ENCODE measurements around the gene PARG.

PARG gene

DNA sequence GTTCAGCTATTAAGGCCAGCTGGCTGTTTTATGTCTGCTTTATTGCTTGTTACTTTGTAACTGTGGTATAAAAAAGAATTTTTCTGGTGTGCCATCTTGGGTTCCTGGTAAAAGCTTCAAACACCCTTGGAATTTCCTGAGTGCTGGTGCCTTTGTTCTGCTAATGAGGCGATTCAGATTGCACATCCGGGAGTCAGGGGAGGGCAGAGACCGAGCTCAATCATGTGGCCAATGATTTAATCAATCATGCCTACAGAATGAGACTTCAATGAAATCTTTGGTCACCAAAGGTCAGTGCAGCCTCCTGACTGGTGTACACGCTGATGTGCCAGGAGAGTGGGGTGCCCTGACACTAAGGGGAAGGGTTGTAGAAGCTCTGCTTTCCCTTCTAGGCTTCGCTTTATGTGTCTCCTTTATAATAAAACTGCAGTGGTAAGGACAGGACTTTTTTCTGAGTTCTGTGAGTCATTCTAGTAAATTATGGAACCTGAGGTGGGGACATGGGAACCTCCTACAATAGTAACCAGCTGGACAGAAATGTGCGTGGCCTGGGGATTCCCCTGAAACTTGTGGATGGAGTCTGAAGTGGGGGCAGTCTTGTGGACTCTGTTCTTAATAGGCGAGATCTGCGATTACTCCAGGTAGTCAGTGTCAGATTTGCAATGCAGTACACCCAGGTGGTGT lies 110.3 kb downstream of the PARG start:
- no peaks in the 10 kb centered on the region for H3K36me3 ChIP-seq (ENCODE audit: control insufficient read depth, insufficient read depth, low read length)
- no peaks in the 10 kb centered on the region for H3K9me3 ChIP-seq (ENCODE audit: control insufficient read depth, low read length)
- peaks cover 19% of the 10 kb centered on the region for H3K4me1 ChIP-seq (ENCODE audit: control insufficient read depth, insufficient read depth, low read length)
- no peaks in the 10 kb centered on the region for H3K27me3 ChIP-seq (ENCODE audit: control insufficient read depth, insufficient read depth, low read length, poor library complexity, severe bottlenecking)
- WGBS, 2 experiments: 45 to 48% methylated on average over 8 of the region's 8 CpGs
- no peak overlapping the region for H3K27ac ChIP-seq (ENCODE audit: insufficient read depth, low read depth, low read length, poor library complexity, severe bottlenecking)
- H3K4me3 ChIP-seq (ENCODE audit: insufficient read depth, low read depth, low read length): no peak overlapping the region

DNA sequence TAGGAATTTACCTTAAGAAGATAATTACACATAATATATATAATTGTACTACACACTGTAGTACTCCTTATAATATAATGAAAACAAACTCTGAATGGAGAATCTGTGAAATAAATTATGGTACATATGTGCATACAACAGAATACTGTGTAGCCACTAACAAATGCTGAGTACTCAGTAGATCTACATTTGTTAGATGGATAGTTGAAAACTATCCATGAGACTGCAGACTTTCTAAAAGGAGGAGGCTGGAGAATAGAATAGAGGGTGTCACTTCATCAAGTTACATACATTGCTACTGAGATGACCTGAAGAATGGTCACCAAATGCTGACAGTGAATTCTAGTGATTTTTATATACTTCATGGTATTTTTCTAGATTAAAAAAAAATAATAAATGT lies 111.0 kb downstream of the PARG start:
- H3K36me3 ChIP-seq (ENCODE audit: control insufficient read depth, insufficient read depth, low read length): no peaks in the 10 kb centered on the region
- H3K27me3 ChIP-seq (ENCODE audit: control insufficient read depth, insufficient read depth, low read length, poor library complexity, severe bottlenecking): no peaks in the 10 kb centered on the region
- no peaks in the 10 kb centered on the region for H3K9me3 ChIP-seq (ENCODE audit: control insufficient read depth, low read length)
- H3K4me1 ChIP-seq (ENCODE audit: control insufficient read depth, insufficient read depth, low read length): peaks cover 19% of the 10 kb centered on the region
- H3K27ac ChIP-seq (ENCODE audit: insufficient read depth, low read depth, low read length, poor library complexity, severe bottlenecking): no peak overlapping the region
- no peak overlapping the region for H3K4me3 ChIP-seq (ENCODE audit: insufficient read depth, low read depth, low read length)

DNA sequence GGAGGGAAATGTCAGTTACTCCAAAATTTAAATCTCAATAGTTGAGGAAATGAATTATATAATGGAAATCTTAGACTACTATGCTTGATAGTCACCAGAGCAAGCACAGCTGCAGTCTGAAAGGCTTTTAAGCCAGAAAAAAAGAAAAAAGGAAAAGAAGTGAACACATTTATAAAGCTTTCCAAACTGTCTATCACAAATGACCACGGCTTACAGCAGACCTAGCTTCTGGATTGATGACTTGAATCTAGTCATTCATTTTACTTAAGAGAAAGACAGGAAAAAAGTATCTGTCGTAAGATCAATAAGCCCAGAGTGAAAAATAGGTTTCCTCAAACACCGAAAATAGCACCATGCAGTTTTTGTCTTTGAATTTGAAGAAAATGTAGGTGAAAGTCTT lies 111.8 kb downstream of the PARG start:
- WGBS, 2 experiments: 79 to 84% methylated on average over 3 of the region's 3 CpGs
- no peaks in the 10 kb centered on the region for H3K9me3 ChIP-seq (ENCODE audit: control insufficient read depth, low read length)

DNA sequence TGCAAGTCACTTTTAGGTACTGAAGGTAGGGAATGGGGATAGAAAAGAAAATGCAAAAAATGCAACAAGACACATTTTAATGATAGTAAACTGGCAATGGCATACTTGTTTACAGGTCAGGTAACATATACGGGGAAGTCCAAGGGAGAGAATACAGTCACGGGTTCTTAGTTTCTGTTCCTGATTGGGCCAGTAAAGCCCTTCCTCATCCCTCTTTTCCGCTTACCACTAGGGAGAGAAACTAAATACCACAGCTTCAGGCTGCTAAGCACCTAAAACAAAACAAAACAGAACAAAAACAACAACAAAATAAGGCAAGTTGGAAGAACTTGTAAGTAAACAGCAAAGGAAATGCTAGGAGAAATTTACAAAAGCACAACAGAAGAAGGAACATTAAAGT lies 114.5 kb downstream of the PARG start:
- Histone ChIP-seq H3K27ac (ENCODE audit: insufficient read depth, low read depth, low read length, poor library complexity, severe bottlenecking) (no peak overlapping the region), H3K9me3 (ENCODE audit: control insufficient read depth, low read length) (no peaks in the 10 kb centered on the region), H3K36me3 (ENCODE audit: control insufficient read depth, insufficient read depth, low read length) (no peaks in the 10 kb centered on the region), H3K27me3 (ENCODE audit: control insufficient read depth, insufficient read depth, low read length, poor library complexity, severe bottlenecking) (no peaks in the 10 kb centered on the region), H3K4me1 (ENCODE audit: control insufficient read depth, insufficient read depth, low read length) (peaks cover 19% of the 10 kb centered on the region), H3K4me3 (ENCODE audit: insufficient read depth, low read depth, low read length) (no peak overlapping the region)
- 86 to 88% methylated on average over 3 of the region's 3 CpGs for WGBS, 2 experiments

More for the DNA sequence above, 111.8 kb downstream of the PARG start:
- H3K36me3 ChIP-seq (ENCODE audit: control insufficient read depth, insufficient read depth, low read length): no peaks in the 10 kb centered on the region
- no peak overlapping the region for H3K4me3 ChIP-seq (ENCODE audit: insufficient read depth, low read depth, low read length)
- H3K27ac ChIP-seq (ENCODE audit: insufficient read depth, low read depth, low read length, poor library complexity, severe bottlenecking): no peak overlapping the region
- peaks cover 19% of the 10 kb centered on the region for H3K4me1 ChIP-seq (ENCODE audit: control insufficient read depth, insufficient read depth, low read length)
- H3K27me3 ChIP-seq (ENCODE audit: control insufficient read depth, insufficient read depth, low read length, poor library complexity, severe bottlenecking): no peaks in the 10 kb centered on the region

DNA sequence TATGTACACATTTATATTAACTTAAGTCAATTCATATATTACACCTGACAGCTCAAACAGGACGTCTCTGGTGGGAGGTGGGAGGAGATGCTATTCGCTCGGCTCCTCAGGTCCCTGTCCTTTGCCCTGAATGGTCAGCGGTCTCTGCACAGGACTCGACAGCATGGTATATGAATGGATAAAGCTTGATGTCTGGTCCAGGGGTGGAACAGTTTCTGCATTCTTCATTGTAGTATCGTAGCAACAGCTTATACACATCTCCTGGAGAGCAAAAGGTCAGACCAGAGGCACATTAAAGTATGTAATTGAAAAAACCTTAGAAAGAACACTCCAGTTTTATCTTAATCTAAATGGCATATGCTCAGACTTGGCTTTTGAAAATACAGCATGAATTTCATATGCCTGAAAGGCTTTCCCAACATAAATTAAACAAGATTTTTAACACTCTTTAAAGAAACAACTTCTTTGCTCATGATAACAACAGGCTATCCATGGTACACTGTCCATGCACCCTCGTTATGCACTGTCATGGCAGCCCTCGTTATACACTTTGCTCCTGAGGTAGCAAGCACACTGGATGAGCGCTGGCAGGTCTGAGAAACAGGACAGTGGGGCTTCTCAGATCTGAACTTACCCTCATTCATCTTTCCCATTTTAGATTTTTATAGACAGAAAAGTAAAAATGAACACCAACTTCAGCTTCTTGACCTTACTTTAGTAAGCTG lies 122.4 kb downstream of the PARG start:
- Histone ChIP-seq H3K27ac (ENCODE audit: insufficient read depth, low read depth, low read length, poor library complexity, severe bottlenecking) (no peak overlapping the region), H3K36me3 (ENCODE audit: control insufficient read depth, insufficient read depth, low read length) (peaks cover 4% of the 10 kb centered on the region), H3K4me3 (ENCODE audit: insufficient read depth, low read depth, low read length) (no peak overlapping the region), H3K9me3 (ENCODE audit: control insufficient read depth, low read length) (no peaks in the 10 kb centered on the region), H3K4me1 (ENCODE audit: control insufficient read depth, insufficient read depth, low read length) (no peaks in the 10 kb centered on the region), H3K27me3 (ENCODE audit: control insufficient read depth, insufficient read depth, low read length, poor library complexity, severe bottlenecking) (no peaks in the 10 kb centered on the region)
- WGBS, 2 experiments: 96 to 97% methylated on average over 9 of the region's 9 CpGs

DNA sequence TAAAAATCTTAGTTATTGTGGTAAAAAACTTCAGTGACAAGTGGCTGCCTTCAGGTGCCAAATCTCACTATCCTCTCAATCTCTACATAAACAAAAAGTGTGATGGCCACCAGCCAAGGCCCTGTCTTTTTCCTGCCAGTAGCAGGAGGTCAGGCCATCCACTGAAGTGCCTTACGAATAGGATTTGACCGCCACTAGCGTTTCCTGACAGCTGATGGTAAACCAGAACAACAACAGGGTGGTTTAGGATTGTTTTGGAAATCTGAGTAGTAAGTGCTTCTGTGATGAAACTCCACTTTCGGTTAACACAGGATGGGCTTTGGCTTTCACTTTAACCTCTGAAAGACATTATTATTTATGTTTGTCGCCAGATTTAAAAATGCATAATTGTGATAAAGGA lies 124.0 kb downstream of the PARG start:
- Histone ChIP-seq H3K4me3 (ENCODE audit: insufficient read depth, low read depth, low read length) (no peak overlapping the region), H3K9me3 (ENCODE audit: control insufficient read depth, low read length) (no peaks in the 10 kb centered on the region), H3K27ac (ENCODE audit: insufficient read depth, low read depth, low read length, poor library complexity, severe bottlenecking) (no peak overlapping the region), H3K36me3 (ENCODE audit: control insufficient read depth, insufficient read depth, low read length) (peaks cover 4% of the 10 kb centered on the region), H3K4me1 (ENCODE audit: control insufficient read depth, insufficient read depth, low read length) (no peaks in the 10 kb centered on the region), H3K27me3 (ENCODE audit: control insufficient read depth, insufficient read depth, low read length, poor library complexity, severe bottlenecking) (no peaks in the 10 kb centered on the region)
- WGBS, 2 experiments: 92 to 94% methylated on average over 4 to 5 of the region's 5 CpGs

DNA sequence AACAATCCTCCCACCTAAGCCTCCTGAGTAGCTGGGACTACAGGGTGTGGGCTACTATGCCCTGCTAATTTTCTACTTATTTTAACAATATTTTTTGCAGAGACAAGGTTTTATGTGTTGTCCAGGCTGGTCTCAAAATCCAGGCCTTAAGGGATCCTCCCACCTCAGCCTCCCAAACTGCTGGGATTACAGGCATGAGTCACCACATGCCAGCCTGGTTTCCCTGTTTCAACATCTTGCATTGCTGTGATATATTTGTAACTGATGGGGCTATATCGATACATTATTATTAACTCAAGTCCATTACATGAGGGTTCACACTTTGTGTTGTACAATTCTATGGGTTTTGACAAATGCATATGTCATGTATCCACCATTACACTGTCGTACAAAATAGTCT lies 137.8 kb downstream of the PARG start:
- Histone ChIP-seq H3K9me3 (ENCODE audit: control insufficient read depth, low read length) (no peaks in the 10 kb centered on the region), H3K4me3 (ENCODE audit: insufficient read depth, low read depth, low read length) (no peak overlapping the region), H3K36me3 (ENCODE audit: control insufficient read depth, insufficient read depth, low read length) (no peaks in the 10 kb centered on the region), H3K4me1 (ENCODE audit: control insufficient read depth, insufficient read depth, low read length) (no peaks in the 10 kb centered on the region), H3K27me3 (ENCODE audit: control insufficient read depth, insufficient read depth, low read length, poor library complexity, severe bottlenecking) (no peaks in the 10 kb centered on the region), H3K27ac (ENCODE audit: insufficient read depth, low read depth, low read length, poor library complexity, severe bottlenecking) (no peak overlapping the region)
- WGBS, 2 experiments: 88 to 96% methylated on average over 1 to 2 of the region's 2 CpGs

DNA sequence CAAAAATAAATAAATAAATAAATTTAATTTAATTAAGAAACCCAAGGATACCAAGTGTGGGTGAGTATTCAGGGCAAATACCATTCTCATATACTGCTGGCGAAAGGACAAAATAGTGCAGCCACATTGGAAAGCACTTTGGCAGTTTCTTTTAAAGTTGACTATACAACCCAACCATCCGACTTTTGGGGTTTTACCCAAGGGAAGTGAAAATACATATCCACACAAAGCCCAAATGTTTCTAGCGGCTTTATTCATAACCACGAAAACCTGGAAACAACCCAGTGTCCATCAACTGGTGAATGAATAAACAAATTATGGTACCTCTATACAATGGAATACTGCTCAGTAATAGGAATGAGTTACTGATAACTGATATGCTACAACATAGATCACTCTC lies 143.6 kb downstream of the PARG start:
- H3K27ac ChIP-seq (ENCODE audit: insufficient read depth, low read depth, low read length, poor library complexity, severe bottlenecking): no peak overlapping the region
- 90 to 92% methylated on average over 2 to 4 of the region's 4 CpGs for WGBS, 2 experiments
- no peaks in the 10 kb centered on the region for H3K36me3 ChIP-seq (ENCODE audit: control insufficient read depth, insufficient read depth, low read length)
- H3K4me1 ChIP-seq (ENCODE audit: control insufficient read depth, insufficient read depth, low read length): no peaks in the 10 kb centered on the region
- no peaks in the 10 kb centered on the region for H3K27me3 ChIP-seq (ENCODE audit: control insufficient read depth, insufficient read depth, low read length, poor library complexity, severe bottlenecking)
- no peaks in the 10 kb centered on the region for H3K9me3 ChIP-seq (ENCODE audit: control insufficient read depth, low read length)
- H3K4me3 ChIP-seq (ENCODE audit: insufficient read depth, low read depth, low read length): no peak overlapping the region

DNA sequence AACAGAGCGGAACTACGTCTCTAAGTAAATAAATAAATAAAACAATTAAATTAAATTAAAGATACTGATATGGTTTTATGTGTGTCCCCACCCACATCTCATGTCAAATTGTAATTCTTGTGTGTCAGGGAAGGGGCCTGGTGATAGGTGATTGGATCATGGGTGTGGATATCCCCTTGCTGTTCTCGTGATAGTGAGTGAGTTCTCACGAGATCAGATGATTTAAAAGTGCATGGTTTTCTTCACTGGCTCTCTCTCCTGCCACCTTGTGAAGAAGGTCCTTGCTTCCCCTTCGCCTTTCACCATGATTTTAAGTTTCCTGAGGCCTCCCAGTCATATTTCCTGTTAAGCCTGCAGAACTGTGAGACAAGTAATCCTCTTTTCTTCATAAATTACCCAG lies 150.7 kb downstream of the PARG start:
- Histone ChIP-seq H3K4me3 (ENCODE audit: insufficient read depth, low read depth, low read length) (no peak overlapping the region), H3K27ac (ENCODE audit: insufficient read depth, low read depth, low read length, poor library complexity, severe bottlenecking) (no peak overlapping the region), H3K4me1 (ENCODE audit: control insufficient read depth, insufficient read depth, low read length) (no peaks in the 10 kb centered on the region), H3K27me3 (ENCODE audit: control insufficient read depth, insufficient read depth, low read length, poor library complexity, severe bottlenecking) (no peaks in the 10 kb centered on the region), H3K9me3 (ENCODE audit: control insufficient read depth, low read length) (no peaks in the 10 kb centered on the region), H3K36me3 (ENCODE audit: control insufficient read depth, insufficient read depth, low read length) (no peaks in the 10 kb centered on the region)
- WGBS, 2 experiments: 80 to 83% methylated on average over 3 to 4 of the region's 5 CpGs

DNA sequence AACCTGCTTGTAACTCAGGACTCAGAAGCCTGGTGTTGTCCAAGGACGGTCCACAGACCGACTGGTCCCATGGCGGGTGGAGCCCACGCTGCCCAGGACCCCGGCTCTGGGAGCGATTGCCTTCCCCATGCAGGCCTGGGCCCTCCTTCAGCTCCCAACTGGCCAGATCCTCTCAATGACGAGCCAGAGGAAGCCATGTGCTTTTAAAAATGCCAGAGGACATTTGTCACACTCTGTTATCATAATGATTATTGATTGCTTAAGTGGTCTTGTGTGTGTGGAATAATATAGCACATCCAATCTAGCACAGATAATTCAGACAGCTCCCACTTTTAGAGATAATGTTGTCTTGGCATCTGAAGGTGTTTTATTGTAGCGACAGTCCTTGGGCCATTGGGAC lies 157.1 kb downstream of the PARG start:
- Histone ChIP-seq H3K4me1 (ENCODE audit: control insufficient read depth, insufficient read depth, low read length) (no peaks in the 10 kb centered on the region), H3K36me3 (ENCODE audit: control insufficient read depth, insufficient read depth, low read length) (no peaks in the 10 kb centered on the region), H3K27ac (ENCODE audit: insufficient read depth, low read depth, low read length, poor library complexity, severe bottlenecking) (no peak overlapping the region), H3K4me3 (ENCODE audit: insufficient read depth, low read depth, low read length) (no peak overlapping the region), H3K27me3 (ENCODE audit: control insufficient read depth, insufficient read depth, low read length, poor library complexity, severe bottlenecking) (no peaks in the 10 kb centered on the region), H3K9me3 (ENCODE audit: control insufficient read depth, low read length) (no peaks in the 10 kb centered on the region)
- WGBS, 2 experiments: 94 to 96% methylated on average over 8 of the region's 8 CpGs
